DOHH2 (cell line): Measurements from ENCODE around the gene FAM25A.
"Not testable (repeated sequence)": the region's sequence is repeated elsewhere in the genome, so short reads cannot be mapped to it uniquely, and the experiment has no call there.

ENCODE experiments used
- H3F3A ChIP-seq: fragments of 200-600 bp; sonication (generic), shearing (Covaris generic); 2 replicates; pipeline ENCODE4 v1.6.0; 2016; ENCODE audit warnings: antibody characterized with exemption, mild to moderate bottlenecking; ENCODE audit not compliant: control insufficient read depth, insufficient read depth
- H3K27ac ChIP-seq: fragments of 200-600 bp; sonication (generic); 2 replicates; pipeline ENCODE4 v1.5.1; 2014; ENCODE audit warnings: low read depth, mild to moderate bottlenecking, low read length, moderate library complexity
- H3K27me3 ChIP-seq: fragments of 200-600 bp; sonication (generic); 2 replicates; pipeline ENCODE4 v1.6.1; 2014; ENCODE audit warnings: mild to moderate bottlenecking, low read length, mixed read lengths; ENCODE audit not compliant: control insufficient read depth
- H3K36me3 ChIP-seq: fragments of 200-600 bp; sonication (generic); 2 replicates; pipeline ENCODE4 v1.6.1; 2014; ENCODE audit warnings: mild to moderate bottlenecking, low read length, moderate library complexity, mixed read lengths; ENCODE audit not compliant: control insufficient read depth
- H3K4me1 ChIP-seq: fragments of 200-600 bp; sonication (generic); 2 replicates; pipeline ENCODE4 v1.6.1; 2014; ENCODE audit warnings: mild to moderate bottlenecking, low read length, mixed read lengths; ENCODE audit not compliant: control insufficient read depth
- H3K4me2 ChIP-seq: fragments of 200-600 bp; sonication (generic); 2 replicates; pipeline ENCODE4 v1.6.0; 2014; ENCODE audit warnings: mild to moderate bottlenecking, low read length, moderate library complexity
- H3K4me3 ChIP-seq: fragments of 200-600 bp; sonication (generic); 2 replicates; pipeline ENCODE4 v1.5.1; 2014; ENCODE audit warnings: mild to moderate bottlenecking, low read length, mixed read lengths
- H3K79me2 ChIP-seq: fragments of 200-600 bp; sonication (generic); 2 replicates; pipeline ENCODE4 v1.6.1; 2014; ENCODE audit warnings: mild to moderate bottlenecking, low read length, mixed read lengths; ENCODE audit not compliant: control insufficient read depth
- H3K9me2 ChIP-seq: fragments of 200-600 bp; sonication (generic); replicated peaks from 2 replicates; pipeline ENCODE4 v1.6.1; 2014; ENCODE audit warnings: mild to moderate bottlenecking, low read length, mixed read lengths; ENCODE audit not compliant: control insufficient read depth
- H3K9me3 ChIP-seq: fragments of 200-600 bp; sonication (generic); 2 replicates; pipeline ENCODE4 v1.6.1; 2014; ENCODE audit warnings: antibody characterized with exemption, low read length, mixed read lengths; ENCODE audit not compliant: control insufficient read depth, insufficient read depth
- H4K20me1 ChIP-seq: fragments of 200-600 bp; sonication (generic); 2 replicates; pipeline ENCODE4 v1.6.0; 2014; ENCODE audit warnings: low read depth, mild to moderate bottlenecking, antibody characterized with exemption, low read length, moderate library complexity; ENCODE audit not compliant: control insufficient read depth, insufficient read depth

Gene FAM25A

GRCh38 chr10:87018127-87018526, 2.0 kb upstream of the FAM25A start:
- H3F3A ChIP-seq, H4K20me1 ChIP-seq, H3K36me3 ChIP-seq, H3K27ac ChIP-seq, H3K4me3 ChIP-seq, H3K9me2 ChIP-seq, H3K9me3 ChIP-seq, H3K4me1 ChIP-seq, H3K4me2 ChIP-seq, H3K79me2 ChIP-seq, H3K27me3 ChIP-seq: not testable (repeated sequence)

GRCh38 chr10:87019066-87019465, 1.0 kb upstream of the FAM25A start:
- not testable (repeated sequence) for H3K4me3 ChIP-seq, H3K4me2 ChIP-seq, H3K9me3 ChIP-seq, H3K4me1 ChIP-seq, H3F3A ChIP-seq, H3K27me3 ChIP-seq, H3K36me3 ChIP-seq, H3K79me2 ChIP-seq, H3K27ac ChIP-seq, H3K9me2 ChIP-seq, H4K20me1 ChIP-seq

GRCh38 chr10:87019504-87019903, 590 bp upstream of the FAM25A start:
- not testable (repeated sequence) for H3F3A ChIP-seq, H3K4me3 ChIP-seq

GRCh38 chr10:87025285-87025958, 5.3 kb downstream of the FAM25A start:
- not testable (repeated sequence) for H3K4me2 ChIP-seq, H3K79me2 ChIP-seq, H3K27ac ChIP-seq, H3K9me2 ChIP-seq, H3K4me1 ChIP-seq, H3K4me3 ChIP-seq, H3K27me3 ChIP-seq, H3K9me3 ChIP-seq, H3F3A ChIP-seq, H3K36me3 ChIP-seq, H4K20me1 ChIP-seq

More at GRCh38 chr10:87019504-87019903, 590 bp upstream of the FAM25A start:
- H3K79me2 ChIP-seq, H3K4me2 ChIP-seq, H4K20me1 ChIP-seq, H3K9me3 ChIP-seq, H3K27me3 ChIP-seq, H3K9me2 ChIP-seq, H3K4me1 ChIP-seq, H3K27ac ChIP-seq, H3K36me3 ChIP-seq: not testable (repeated sequence)

GRCh38 chr10:87026747-87027508, 6.8 kb downstream of the FAM25A start:
- not testable (repeated sequence) for H3K4me2 ChIP-seq, H3K36me3 ChIP-seq, H3K9me2 ChIP-seq, H3K79me2 ChIP-seq, H3K27ac ChIP-seq, H4K20me1 ChIP-seq, H3F3A ChIP-seq, H3K4me1 ChIP-seq, H3K27me3 ChIP-seq, H3K9me3 ChIP-seq, H3K4me3 ChIP-seq

GRCh38 chr10:87030419-87030818, 10.3 kb downstream of the FAM25A start:
- H3K9me2 ChIP-seq, H3K4me3 ChIP-seq, H3K27me3 ChIP-seq, H3K9me3 ChIP-seq, H3K36me3 ChIP-seq, H4K20me1 ChIP-seq, H3K4me2 ChIP-seq, H3F3A ChIP-seq, H3K27ac ChIP-seq, H3K4me1 ChIP-seq, H3K79me2 ChIP-seq: not testable (repeated sequence)
